Mesothelial cell of epicardium (in vitro differentiated cells): Measurements from ENCODE around the gene SLC26A5. TPM values are rescaled to one million over a fixed set of nuclear protein-coding genes. Genes with fewer than 3 reads are reported as not detected.
A peak's percentile ranks its signal among the peaks of the same experiment; 100 is the strongest.

ENCODE experiments used
- DNase-seq, 2 experiments: peaks; one replicate each; pipeline ENCODE4 v3.0.0; 2021; ENCODE audit warnings: low spot score in 2 of 2; ENCODE audit not compliant: unreplicated experiment in 2 of 2
- H3K27ac Mint-ChIP-seq: 2 replicates; pipeline ENCODE4 v1.8.0; 2021; ENCODE audit warnings: mixed read lengths
- H3K27me3 Mint-ChIP-seq: 2 replicates; pipeline ENCODE4 v1.8.0; 2021; ENCODE audit warnings: low read depth, mixed read lengths
- H3K36me3 Mint-ChIP-seq: 2 replicates; pipeline ENCODE4 v1.8.0; 2021; ENCODE audit warnings: mixed read lengths
- H3K4me1 Mint-ChIP-seq: 2 replicates; pipeline ENCODE4 v1.8.0; 2021; ENCODE audit warnings: mixed read lengths
- H3K4me3 Mint-ChIP-seq: 2 replicates; pipeline ENCODE4 v1.8.0; 2021; ENCODE audit warnings: mild to moderate bottlenecking, moderate library complexity, mixed read lengths
- H3K9me3 Mint-ChIP-seq: 2 replicates; pipeline ENCODE4 v1.8.0; 2021; ENCODE audit warnings: mixed read lengths
- CTCF ChIP-seq: fragments of 200-600 bp; sonication (generic); IDR thresholded peaks from one replicate; pipeline ENCODE4 v1.5.0; 2021; ENCODE audit warnings: antibody characterized with exemption; ENCODE audit not compliant: unreplicated experiment
- total RNA-seq: library from RNA; stranded (reverse); gene quantifications from 3 replicates; pipeline ENCODE4 v1.2.1, GENCODE V29; 2021

SLC26A5 gene
- total RNA-seq, 1 donor from 2014 or later, result not detected

- no peak for DNase-seq
- Mint-ChIP-seq H3K36me3 (no peaks in the 10 kb centered on the region), H3K27me3 (peaks cover 23% of the 10 kb centered on the region), H3K4me1 (no peaks in the 10 kb centered on the region), H3K9me3 (no peaks in the 10 kb centered on the region), H3K27ac (no peak overlapping the region), H3K4me3 (no peak overlapping the region)
- TF ChIP-seq CTCF, result no peak
Measured at GRCh38 chr7:103380395-103381191, 65.4 kb downstream of the SLC26A5 start.

GRCh38 chr7:103379270-103379975, 66.6 kb downstream of the SLC26A5 start:
- DNase-seq, result no peak
- Mint-ChIP-seq H3K27me3 (peaks cover 21% of the 10 kb centered on the region), H3K36me3 (no peaks in the 10 kb centered on the region), H3K9me3 (no peaks in the 10 kb centered on the region), H3K4me3 (no peak overlapping the region), H3K4me1 (no peaks in the 10 kb centered on the region), H3K27ac (no peak overlapping the region)
- no peak for TF ChIP-seq CTCF

GRCh38 chr7:103373866-103374643, 72.0 kb downstream of the SLC26A5 start:
- H3K4me3 Mint-ChIP-seq, result no peak overlapping the region
- H3K9me3 Mint-ChIP-seq, result no peaks in the 10 kb centered on the region
- TF ChIP-seq CTCF, result no peak
- no peak for DNase-seq
- H3K4me1 Mint-ChIP-seq, result no peaks in the 10 kb centered on the region
- peaks cover 29% of the 10 kb centered on the region for H3K27me3 Mint-ChIP-seq
- H3K36me3 Mint-ChIP-seq, result peaks cover 5% of the 10 kb centered on the region
- no peak overlapping the region for H3K27ac Mint-ChIP-seq

GRCh38 chr7:103369432-103369831, 76.6 kb downstream of the SLC26A5 start:
- Mint-ChIP-seq H3K27me3 (peaks cover 14% of the 10 kb centered on the region), H3K4me3 (no peak overlapping the region), H3K27ac (no peak overlapping the region), H3K4me1 (no peaks in the 10 kb centered on the region), H3K9me3 (no peaks in the 10 kb centered on the region), H3K36me3 (peaks cover 31% of the 10 kb centered on the region)
- no peak for TF ChIP-seq CTCF
- DNase-seq, result no peak

GRCh38 chr7:103349805-103350204, 96.2 kb downstream of the SLC26A5 start:
- H3K27ac Mint-ChIP-seq, result peak overlapping the region; percentile 36
- no peaks in the 10 kb centered on the region for H3K9me3 Mint-ChIP-seq

More at GRCh38 chr7:103349805-103350204, 96.2 kb downstream of the SLC26A5 start:
- TF ChIP-seq CTCF, result no peak
- peaks cover 2% of the 10 kb centered on the region for H3K36me3 Mint-ChIP-seq
- peaks cover 25% of the 10 kb centered on the region for H3K4me1 Mint-ChIP-seq
- H3K27me3 Mint-ChIP-seq, result no peaks in the 10 kb centered on the region
- H3K4me3 Mint-ChIP-seq, result peak overlapping the region; percentile 26
- DNase-seq, result no peak
